ENCODE results near the gene C6orf15.
A peak's percentile ranks its signal among the peaks of the same experiment; 100 is the strongest.
"Not testable (repeated sequence)": the region's sequence is repeated elsewhere in the genome, so short reads cannot be mapped to it uniquely, and the experiment has no call there.

Gene C6orf15

DNA sequence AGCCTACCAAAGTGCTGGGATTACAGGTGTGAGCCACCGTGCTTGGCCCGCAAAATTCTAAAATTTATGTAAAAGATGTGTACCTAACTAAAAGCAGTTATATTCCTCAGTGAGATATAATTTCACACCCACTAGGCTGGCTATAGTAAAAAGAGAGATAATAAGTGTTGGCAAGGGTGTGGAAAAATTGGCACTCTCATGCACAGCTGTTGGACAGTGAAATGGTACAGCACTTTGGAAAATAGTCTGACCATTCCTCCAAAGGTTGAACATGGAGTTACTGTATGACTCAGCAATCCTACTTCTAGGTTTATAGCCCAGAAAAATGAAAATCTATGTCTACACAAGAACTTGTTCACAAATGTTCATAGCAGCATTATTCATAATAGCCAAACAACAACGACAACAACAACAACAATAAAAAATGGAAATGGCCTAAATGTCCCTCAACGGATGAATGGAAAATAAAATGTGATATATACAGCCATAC lies 13.9 kb downstream of the C6orf15 start:
- FAIRE-seq = no peak

DNA sequence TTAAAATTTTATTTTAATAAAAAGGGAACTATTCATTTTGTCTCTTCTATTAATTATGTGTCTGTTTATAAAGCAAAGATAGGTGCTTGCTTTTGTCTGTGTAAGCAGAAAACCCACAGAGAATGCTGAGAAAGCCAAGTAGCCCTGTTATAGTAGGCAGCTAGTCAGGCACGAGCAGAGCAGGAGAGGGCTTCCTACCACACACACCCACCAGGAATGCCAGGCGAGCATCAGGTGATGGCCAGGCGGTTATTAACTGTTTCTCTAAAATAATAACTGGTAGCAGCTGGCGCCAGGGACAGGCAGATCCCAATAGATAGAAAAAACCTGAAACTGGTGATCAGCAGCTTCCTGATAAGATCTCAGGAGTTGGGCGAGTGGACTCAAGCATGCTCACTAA lies 15.7 kb downstream of the C6orf15 start:
- FAIRE-seq = no peak

DNA sequence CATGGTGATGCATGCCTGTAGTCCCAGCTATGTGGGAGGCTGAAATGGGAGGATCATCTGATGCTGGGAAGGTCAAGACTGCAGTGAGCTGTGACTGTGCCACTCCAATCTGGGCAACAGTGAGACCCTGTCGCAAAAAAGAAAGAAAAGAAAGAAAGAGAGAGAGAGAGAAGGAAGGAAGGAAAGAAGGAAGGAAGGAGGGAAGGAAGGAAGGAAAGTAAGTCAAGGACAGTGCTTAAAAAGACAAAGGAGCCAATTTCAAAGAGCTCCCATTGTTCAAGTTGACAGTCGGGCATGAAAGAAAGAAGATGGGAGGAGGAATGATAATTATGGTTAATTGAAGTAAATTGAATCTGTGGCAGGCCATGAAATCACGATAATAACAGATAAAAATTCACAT lies 16.2 kb downstream of the C6orf15 start:
- FAIRE-seq = no peak

DNA sequence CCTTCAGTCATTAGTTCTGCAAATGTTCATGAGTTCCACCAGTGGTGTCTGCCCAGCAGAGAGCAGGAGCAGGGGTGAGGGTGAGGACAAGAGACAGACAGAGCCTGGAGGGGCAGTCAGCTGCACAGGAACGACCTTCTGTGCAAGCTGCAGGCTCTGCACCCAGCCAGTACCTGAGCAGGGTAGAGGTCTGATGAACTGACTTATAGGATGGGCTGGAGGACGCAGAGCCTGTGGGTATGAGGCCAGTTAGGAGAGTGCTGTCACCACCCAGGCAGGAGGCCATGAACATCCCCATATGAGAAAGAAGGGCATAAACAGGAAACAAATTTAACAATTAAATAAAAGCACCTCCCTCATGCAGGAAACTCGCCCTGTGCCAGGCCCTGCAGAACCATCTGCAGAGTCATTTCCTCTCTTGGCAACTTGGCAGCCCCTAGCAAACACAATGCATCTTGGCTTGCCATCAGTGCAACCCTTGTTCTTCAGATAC lies 17.9 kb downstream of the C6orf15 start:
- no peak for FAIRE-seq

DNA sequence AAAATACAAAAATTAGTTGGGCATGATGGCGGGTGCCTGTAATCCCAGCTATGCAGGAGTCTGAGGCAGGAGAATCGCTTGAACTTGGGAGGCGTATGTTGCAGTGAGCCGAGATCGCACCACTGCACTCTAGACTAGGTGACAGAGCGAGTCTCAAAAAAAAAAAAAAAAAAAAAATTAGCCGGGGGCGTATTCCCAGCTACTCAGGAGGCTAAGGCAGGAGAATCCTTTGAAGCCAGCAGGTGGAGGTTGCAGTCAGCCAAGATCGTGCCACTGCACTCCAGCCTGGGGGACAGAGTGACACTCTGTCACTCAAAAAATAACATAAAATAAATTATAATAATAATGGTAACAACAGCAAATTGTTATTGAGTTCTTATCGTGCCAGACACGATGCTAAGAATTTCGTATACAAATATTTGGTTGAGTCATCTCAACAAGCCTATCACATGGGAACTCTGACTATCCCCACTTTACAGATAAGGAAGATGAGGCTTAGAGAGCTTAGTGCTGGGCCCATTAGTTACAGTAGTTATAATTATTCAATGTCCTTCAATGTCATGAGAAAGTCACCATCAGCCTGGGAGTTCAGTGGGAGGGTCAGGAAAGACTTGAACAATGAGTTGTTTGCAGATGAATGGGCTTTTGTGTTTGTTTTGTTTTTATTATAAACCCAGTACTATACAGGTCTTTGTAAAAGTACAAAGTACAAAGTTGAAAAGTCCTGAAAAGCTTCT lies 19.4 kb downstream of the C6orf15 start:
- FAIRE-seq = no peak

DNA sequence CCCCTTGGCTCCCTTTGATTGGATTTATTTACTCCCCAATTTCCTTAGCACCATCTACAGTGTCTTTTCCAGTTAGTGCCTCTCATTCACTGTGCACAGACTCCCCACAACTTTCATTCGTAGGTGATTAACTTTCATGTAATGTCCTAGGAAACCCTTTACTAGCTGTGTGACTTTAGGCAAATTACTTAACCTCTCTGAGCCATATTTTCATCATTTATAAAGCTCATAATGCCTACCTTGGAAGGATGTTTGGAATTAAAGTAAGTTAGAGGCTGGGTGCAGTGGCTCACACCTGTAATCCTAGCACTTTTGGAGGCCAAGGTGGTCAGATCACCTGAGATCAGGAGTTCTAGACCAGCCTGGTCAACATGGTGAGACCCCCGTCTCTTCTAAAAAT lies 20.1 kb downstream of the C6orf15 start:
- no peak for FAIRE-seq

DNA sequence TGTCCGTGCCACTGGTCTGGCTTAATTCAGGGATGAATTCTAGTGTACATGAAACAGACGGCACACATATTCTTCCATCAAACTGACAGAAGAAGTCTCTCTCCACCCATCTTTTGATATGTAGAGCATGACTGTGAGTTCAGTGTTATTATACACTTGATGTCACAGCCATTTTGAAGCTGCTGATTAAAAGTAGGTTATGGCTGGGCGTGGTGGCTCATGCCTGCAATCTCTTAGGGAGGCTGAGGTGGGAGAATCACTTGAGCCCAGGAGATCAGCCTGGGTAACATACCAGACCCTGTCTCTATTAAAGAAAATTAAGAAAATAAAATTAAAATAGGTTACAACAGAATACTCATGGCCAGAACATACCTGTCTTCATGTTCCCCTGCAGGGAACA lies 20.7 kb downstream of the C6orf15 start:
- no peak for FAIRE-seq

DNA sequence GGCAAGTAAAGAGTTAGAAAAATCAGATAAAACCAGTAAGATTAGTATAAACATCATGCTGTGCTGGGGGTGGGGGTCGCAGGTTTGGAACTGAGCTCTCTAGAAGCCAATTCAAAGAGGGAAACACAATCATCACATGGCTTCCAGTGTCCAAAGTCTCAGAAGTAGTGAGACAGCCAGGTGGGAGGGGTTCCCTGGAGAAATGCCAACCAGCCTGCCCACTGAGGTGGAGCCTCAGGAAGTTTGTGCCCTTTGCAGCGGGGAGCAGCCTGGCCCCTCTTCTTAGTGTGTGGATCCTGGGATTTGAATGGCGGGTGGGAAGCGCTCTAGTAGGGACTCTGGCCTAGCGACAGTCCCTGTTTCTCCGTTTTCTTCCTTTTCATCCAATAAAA lies 21.4 kb downstream of the C6orf15 start:
- no peak for FAIRE-seq

DNA sequence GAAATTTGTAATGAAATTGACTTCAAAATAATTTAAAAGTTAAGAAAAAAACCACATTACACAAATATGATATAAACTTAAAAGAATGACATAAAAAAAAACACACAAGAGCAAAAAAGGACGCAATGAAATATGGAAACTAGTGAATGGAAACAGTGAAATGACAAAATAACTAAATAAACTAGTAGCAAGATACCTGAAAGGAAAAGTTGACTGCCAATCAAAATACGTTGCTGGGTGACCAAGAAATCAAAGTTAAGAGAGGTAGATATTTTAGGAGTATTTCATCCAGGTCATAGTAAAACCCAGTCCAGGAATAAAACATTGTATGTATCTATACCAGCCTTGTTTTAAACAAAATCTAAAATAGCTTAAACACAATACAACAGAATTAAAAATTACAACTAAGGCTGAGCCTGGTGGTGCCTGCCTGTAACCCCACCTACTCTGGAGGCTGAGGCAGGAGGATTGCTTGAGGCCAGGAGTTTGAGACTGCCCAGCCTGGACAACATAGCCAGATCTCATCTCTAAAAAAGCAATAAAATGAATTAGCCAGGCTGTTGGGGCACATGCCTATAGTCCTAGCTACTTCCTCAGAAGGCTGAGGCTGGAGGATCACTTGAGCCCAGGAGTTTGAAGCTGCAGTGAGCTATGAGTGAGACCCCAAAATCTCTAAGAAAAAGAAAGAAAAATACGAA lies 22.0 kb downstream of the C6orf15 start:
- no peak for FAIRE-seq

DNA sequence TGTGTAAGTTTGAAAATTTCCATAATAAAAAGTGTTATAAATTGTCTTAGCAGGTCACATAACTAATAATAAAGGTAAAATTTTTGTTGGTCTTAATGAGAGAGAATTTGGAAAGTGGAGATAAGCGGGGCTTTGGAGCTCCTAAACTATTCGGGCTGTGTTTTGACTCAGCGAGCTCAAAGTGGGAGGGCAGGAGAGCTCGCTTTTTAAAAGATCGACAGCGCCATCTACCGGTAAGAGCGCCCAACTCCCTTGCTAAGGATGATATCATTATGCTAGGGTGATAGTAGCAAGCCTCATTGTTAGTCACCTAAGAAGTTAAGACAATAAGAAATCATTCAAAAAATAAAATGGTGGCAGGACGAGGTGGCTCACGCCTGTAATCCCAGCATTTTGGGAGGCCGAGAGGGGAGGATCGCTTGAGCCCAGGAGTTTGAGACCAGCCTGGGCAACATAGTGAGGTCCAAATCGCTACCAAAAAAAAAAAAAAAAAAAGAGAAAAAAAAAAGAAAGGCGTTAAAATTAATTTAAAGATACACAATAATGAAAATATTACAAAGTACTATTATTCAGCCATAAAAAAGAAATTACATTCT lies 24.8 kb downstream of the C6orf15 start:
- peak; percentile 89 for FAIRE-seq

DNA sequence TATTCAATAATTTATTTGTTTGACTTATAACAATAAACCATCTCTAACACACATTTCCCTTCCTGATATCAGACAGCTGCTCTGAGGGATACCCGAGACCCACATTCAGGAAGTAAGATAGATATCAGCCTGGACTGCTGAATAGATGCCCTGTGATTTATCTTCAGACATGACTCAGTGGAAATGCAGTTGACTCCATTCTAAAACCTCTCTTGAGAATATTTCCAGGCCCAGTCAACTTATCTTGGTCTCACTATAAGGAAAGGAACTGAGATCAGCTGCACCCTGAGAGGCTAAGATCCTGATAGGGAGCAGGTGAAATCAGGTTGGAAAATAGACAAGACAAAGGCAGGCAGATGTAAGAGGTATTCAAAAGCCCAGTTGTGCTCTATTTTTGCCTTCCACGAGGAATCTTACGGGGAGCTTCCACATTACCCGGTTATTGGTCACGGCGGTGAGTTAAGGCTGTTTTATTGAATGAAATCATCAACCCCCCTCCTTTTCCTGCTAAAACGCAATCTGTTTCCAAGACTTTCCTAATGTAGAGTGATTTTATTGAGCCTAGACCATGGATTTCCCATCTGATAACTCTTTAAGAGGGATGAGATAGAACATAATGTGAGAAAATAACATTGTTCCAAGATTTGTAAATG lies 25.5 kb downstream of the C6orf15 start:
- no peak for FAIRE-seq

DNA sequence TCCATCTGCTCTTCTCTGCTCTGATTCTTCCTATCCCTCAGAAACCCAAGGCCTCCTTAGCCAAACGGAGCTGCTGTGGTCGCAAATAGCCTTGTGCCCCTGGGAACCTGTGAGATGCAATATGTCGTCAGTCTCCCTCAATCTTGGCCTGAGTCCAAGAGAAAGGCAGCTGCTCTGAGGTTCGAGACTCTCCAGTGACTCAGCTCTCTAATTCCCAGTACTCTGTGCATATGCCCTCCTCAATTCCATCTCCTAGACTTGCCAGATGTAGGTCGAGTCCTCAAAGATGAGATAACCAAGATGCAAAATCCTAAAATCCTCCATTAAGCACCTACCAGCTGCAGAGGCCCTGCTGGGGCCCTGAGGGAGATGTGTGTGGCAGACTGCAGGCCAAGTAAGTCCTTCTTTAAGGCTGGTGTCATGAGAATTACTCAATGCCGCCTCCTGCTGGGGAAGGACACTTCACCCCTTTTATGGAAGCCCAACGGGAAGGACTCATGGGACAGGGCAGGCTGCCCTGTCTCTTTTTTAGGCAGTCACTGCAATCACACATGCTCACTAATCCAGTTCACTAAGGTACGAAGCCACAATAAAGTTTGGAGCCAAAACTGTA lies 28.5 kb downstream of the C6orf15 start:
- FAIRE-seq = no peak

DNA sequence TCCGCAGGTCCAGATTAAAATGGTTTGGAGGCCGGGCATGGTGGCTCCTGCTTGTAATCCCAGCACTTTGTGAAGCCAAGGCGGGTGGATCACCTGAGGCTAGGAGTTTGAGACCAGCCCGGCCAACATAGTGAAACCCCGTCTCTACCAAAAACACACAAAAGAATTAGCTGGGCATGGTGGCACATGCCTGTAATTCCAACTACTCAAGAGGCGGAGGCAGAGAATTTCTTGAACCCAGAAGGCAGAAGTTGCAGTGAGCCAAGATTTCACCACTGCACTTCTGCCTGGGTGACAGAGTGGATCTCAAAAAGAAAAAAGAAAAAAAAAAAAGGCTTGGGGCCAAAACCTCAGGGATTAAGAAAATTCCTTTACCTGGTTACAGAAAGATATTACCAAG lies 30.5 kb downstream of the C6orf15 start:
- FAIRE-seq = no peak

DNA sequence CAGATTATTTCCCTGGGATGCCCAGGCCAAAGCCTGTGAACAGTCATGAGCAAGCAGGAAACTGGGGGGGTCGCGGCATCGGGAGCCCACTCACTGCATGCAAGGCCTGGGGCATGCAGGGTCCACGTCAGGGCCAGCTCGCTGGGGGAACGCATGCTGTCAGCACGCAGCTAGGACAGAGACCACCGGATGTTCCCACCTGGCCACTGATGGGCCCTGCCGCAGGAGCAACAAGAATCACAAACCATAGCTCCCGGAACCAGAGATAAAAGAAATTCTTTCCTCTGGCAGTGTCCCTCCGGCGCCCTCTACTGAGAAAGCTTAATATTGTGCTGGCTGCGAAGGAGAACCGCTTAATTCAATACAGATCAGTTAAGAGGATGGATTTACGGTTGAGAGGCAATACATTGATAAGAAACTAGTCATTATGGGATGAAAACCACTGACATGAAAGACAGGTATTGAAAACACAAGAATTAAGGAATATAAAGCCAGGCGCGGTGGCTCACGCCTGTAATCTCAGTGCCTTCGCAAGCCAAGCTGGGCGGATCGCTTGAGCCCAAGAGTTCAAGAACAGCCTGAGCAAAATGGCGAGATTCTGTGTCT lies 32.6 kb downstream of the C6orf15 start:
- FAIRE-seq = peak; percentile 32

DNA sequence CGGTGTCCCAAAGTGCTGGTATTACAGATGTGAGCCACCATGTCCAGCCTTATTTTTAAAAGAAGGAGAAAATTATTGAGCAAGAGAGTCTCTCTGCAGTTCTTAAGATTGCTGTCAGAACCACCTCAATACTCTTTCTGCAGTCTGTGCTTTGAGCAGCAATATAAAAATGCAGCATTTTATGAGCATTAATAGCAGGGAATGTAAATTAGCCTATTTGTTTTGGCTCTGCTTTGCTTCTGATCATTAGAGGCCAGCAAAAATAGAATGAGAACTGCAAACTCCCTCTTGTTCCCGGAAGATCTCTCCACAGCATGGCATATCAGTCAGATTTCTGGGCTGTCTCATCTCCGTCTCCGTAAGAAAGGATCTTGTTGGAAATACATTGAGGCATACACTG lies 35.8 kb downstream of the C6orf15 start:
- no peak for FAIRE-seq

DNA sequence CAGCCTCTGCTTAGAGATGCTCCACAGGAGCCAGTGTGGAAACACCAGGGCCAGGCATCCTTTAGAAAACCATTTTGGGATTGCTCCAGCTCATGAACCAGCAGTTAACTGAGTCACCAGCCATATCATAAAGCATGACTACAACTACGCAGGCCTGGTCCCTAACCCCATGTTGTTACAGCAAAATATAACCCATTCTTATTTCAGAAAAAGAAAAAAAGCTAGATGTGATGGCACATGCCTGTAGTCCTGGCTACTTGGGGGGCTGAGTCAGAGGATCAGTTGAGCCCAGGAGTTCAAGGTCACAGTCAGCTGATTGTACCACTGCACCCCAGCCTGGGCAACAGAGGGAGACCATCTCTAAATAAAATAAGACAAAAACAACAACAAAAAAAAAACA lies 36.8 kb downstream of the C6orf15 start:
- no peak for FAIRE-seq

DNA sequence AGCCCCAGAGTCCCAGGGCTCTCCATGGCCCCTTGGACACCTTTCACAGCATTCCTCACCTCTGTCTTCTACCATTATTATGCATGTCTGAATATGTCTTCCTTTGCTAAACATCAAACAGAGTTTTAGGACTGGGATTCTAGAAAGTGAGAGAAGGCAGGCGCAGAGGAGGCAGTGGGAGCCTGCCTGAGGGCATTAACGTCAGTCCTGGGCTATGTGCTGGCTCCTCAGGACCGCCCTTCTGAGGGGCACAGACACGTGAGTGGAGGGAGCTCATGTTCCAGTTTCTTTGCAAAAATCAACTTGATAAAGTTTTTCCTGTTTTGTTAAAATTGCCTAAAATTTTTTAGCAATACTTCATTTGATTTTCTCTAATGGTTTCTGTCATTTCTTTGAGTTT lies 38.0 kb downstream of the C6orf15 start:
- FAIRE-seq = no peak

DNA sequence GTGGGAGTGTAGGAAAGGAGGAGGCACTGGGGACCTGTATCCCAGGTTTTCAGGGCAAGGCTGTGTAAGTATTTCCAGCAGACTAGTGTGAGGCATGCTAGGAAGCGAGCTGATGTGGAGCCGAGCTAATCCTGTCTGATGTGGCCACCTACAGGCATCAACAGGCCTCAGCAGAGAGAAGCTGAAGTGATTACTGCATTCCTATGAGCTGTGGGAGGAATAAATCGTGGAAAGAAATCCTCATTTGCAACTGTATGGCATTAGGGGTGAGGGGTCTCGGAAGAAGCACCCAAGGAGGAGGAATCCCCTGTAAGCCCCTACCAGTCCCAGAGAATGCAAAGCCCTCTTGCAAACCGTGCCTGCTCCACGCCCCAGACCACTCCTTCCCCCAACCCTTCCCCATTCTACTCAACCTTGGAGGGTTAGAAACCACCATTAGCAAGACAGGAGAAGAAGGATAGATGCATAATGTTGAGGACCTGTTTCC lies 41.6 kb downstream of the C6orf15 start:
- peak; percentile 15 for FAIRE-seq

DNA sequence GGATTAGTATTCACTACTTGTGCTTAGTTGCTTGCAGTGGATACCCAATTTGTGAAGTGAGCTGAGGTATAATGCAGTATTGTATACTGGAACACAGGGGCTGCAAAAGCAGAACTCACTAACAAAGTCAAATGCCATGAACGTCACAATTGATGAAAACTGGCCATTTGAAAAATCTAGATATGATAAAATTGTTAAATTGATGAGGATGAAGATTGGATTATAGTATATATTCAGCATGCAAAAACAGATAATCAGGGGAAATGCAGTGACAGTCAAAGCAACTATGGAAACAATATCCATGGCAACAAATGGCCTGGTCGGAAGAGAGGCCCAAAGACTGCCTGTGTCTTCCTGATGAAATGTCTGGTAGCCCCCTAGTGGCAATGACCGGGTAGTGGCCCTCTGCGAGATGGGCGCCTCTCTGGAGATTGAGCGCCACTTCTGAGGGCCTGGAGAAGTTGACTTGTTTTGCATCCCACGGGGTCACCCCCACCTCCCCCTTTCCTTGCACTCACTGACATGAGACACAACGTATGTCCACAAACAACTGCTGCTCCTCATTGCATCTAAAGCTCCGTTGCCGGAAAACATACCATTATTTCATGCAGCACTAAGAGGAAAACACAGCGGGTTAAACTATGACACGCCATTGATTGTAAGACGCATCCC lies 43.6 kb downstream of the C6orf15 start:
- FAIRE-seq = peak; percentile 37

DNA sequence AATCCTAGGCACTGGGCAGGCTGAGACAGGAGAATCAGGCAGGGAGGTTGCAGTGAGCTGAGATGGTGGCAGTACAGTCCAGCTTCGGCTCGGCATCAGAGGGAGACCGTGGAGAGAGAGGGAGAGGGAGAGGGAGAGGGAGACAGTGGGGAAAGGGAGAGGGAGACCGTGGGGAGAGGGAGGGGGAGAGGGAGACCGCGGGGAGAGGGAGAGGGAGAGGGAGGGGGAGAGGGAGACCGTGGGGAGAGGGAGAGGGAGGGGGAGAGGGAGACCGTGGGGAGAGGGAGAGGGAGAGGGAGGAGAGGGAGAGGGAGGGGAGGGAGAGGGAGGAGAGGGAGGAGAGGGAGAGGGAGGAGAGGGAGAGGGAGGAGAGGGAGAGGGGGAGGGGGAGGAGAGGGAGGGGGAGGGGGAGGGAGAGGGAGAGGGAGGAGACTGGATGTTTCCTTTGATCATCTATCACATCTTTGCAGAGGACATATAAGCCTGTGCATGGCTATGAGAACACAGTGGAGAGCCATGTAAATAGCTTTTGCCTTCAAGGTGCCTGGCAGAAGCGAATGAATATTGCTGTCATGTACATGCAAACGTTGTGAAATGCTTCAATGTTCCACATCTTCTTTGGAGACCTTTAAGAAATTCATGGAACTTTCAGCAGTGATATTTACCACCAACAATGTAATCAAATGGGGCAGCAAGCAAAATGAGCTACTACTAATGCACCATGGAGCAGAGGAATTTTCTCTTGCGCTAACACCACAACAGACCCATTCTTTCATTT lies 44.3 kb downstream of the C6orf15 start:
- not testable (repeated sequence) for FAIRE-seq

DNA sequence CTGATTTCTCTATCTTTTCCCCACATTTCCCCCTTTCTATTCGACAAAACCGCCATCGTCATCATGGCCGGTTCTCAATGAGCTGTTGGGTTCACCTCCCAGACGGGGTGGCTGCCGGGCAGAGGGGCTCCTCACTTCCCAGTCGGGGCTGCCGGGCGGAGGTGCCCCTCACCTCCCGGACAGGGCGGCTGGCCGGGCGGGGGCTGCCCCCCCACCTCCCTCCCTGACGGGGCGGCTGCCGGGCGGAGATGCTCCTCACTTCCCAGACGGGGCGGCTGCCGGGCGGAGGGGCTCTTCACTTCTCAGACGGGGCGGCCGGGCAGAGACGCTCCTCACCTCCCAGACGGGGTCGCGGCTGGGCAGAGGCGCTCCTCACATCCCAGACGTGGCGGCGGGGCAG lies 45.3 kb downstream of the C6orf15 start:
- not testable (repeated sequence) for FAIRE-seq

Measured in TTC549 (cell line).